ENCODE measurements around the gene PIEZO2.

- TF ChIP-seq POLR2AphosphoS5 (IDR thresholded peaks at IDR 0.05; ENCODE audit: borderline replicate concordance, low read depth, low read length) (no peak), EZH2 (IDR thresholded peaks at IDR 0.05) (no peak), FOXP2 (optimal IDR thresholded peaks at IDR 0.05; ENCODE audit: control extremely low read depth, extremely low read length, insufficient read depth) (no peak)
These were observed 442.1 kb downstream of the PIEZO2 start for GRCh38 chr18:10707294-10707693.

Measured in SK-N-MC (cell line).